Dermis microvascular lymphatic vessel endothelial cell (primary cell): Measurements from ENCODE around the gene ADRA1B. TPM values are rescaled to one million over a fixed set of nuclear protein-coding genes. Genes with fewer than 3 reads are reported as not detected.
A peak's percentile ranks its signal among the peaks of the same experiment; 100 is the strongest.
"Not testable (repeated sequence)": the region's sequence is repeated elsewhere in the genome, so short reads cannot be mapped to it uniquely, and the experiment has no call there.

Source experiments
- DNase-seq, 2 donors: peaks; one replicate each; pipeline versions ENCODE4 v3.0.0 to v3.0.0-alpha.2; 2010; ENCODE audit warnings: low read depth in 2 of 2
- total RNA-seq: library from RNA; depleted of rRNA; stranded (reverse); fragments of >200 nt; gene quantifications from 2 replicates; pipeline ENCODE4 v1.2.1, GENCODE V29; 2014

Gene ADRA1B
- total RNA-seq, 1 donor from 2014 or later: under 0.01 TPM

DNA sequence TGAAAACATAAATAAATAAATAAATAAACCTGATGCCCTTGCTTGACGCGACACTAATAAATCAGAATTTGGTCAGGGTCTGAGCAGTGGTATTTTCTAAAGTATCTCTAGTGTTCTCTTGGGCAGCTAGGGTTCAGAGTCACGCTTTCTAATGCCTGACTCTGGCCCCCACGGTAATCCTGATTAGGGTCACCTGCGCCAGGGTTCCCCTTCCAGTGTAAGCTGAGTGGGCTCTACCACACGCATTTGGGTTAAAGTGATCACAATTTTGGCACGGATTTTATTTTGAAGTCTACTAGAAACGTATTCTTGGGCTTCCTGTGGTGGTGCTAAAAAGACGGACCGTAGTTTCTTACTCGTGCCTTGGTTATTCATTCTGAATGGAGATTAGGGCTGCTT is 93.3 kb downstream of the ADRA1B start:
- no peak for DNase-seq

DNA sequence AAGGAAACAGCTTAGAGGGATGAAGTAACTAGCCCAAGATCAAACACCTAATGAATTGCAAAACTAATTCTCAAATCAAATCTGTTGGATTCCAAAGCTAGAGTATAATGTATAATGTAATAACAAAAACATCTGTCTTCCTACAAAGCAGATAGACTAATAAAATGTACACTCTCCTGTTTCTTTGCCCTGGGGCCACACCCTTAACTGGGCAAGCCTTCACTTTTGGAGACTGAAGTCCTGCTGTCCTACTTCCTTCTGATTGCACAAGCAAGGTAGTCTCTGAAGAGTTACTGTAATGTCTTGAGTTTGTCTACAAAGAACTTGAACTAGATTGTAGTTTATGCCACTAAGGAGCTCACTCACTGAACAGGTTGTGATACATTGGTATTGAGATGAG is 95.2 kb downstream of the ADRA1B start:
- DNase-seq: no peak

DNA sequence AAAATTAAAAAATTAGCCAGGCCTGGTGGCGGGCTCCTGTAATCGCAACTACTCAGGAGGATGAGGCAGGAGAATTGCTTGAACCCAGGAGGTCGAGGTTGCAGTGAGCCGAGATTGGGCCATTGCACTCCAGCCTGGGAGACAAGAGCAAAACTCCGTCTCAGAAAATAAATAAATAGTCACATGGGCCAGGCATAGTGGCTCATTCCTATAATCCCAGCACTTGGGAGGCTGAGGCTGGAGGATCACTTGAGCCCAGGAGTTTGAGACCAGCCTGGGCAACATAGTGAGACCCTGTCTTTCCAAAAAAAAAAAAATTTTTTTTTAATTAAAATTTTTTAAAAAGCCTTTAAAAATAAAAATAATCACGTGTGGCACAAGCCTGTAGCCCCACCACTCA is 97.9 kb downstream of the ADRA1B start:
- DNase-seq: not testable (repeated sequence)

GRCh38 chr5:160018945-160019625 is 102.8 kb downstream of the ADRA1B start:
- DNase-seq: no peak

GRCh38 chr5:160020266-160020770 is 104.0 kb downstream of the ADRA1B start:
- DNase-seq: peak; percentile 33 to 63

- peak; percentile 90 for DNase-seq
Measured at GRCh38 chr5:160020964-160021363, 104.7 kb downstream of the ADRA1B start.

GRCh38 chr5:160021831-160022446 is 105.7 kb downstream of the ADRA1B start:
- DNase-seq: peak; percentile 77 to 83

Other genes starting within 250 kb of the ADRA1B start
- 36.7 and 38.9 TPM in 2 replicates for gene TTC1, start 92.7 kb downstream of the ADRA1B start, total RNA-seq
- 9.0 and 12.1 TPM in 2 replicates for gene PWWP2A, start 203.0 kb downstream of the ADRA1B start, total RNA-seq